GM18499 (cell line): Measurements from ENCODE around the gene PPIL4.

ENCODE experiments used
- ATAC-seq: cut with Tn5 transposase; IDR thresholded peaks from one replicate; pipeline ENCODE4 v1.9.1; 2021; ENCODE audit warnings: moderate number of reproducible peaks; ENCODE audit not compliant: insufficient read depth, unreplicated experiment

PPIL4 gene

DNA sequence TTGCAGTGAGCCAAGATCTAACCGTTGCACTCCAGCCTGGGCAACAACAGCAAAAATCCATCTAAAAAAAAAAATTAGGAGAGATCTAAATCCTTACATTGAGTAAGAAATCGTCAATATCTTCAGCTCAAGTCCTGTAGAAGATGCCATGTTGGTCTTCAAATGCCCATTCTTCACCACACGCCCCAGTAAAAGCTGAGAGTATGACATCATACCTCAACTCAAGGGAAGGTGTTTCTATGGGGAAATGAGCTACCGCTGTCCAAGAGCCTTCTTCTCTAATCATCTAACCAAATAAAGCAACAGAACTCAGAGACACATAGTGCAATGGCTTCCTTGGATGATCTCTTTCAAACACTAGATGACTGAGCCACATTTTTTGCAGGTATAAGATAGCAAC is 58.5 kb downstream of the PPIL4 start:
- ATAC-seq, result no peak

DNA sequence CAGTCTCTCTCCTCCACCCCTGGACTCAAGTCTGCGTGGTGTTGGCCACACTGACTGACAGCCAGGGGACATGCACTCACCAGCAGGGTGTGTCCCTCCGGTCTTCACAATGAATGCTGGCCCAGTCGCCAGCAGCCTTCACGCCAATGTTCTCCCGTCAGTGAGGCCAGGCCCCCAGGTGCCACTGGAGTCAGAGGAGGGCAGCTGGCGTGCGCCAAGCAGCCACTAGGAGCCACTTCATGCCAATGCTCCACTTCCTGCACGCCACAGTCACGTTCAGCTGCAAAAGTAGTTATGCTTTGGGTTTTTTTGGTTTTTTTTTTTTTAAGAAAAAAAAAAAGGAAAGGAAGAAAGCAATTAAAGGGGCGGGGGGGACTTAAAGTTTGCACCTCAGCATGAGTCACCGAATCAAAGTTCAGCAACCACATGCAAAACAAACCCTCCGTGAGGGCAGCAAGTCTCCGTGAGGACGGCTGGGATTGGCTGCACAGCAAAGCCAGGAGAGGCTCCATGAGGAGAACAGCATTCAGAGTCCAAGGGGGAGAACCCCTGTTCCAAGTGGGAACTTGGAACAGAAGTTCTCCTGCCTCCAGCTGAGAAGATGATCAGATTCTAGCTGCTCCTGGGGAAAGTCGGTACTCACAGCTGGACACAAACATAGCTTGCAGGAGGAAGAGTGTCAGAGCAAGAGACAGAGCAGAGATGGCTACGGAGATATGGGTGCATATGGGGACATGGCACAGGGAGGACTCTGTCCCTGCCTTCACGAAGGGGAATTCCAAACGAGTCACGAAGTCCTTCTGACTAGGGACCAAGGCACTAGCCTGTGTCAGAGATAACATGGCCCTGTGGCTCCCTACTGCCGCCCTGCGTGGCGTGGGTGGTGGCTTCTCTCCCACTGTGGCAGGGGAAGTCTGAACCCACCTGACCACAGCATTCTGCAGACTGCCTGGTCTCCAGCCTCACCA is 60.8 kb downstream of the PPIL4 start, which contains the start of gene ZC3H12D:
TSS of gene ZC3H12D (minus strand) at position 282 of the 968 bp plus-strand sequence. CDS start 10,471 bp downstream, outside the sequence.
- no peak for ATAC-seq

DNA sequence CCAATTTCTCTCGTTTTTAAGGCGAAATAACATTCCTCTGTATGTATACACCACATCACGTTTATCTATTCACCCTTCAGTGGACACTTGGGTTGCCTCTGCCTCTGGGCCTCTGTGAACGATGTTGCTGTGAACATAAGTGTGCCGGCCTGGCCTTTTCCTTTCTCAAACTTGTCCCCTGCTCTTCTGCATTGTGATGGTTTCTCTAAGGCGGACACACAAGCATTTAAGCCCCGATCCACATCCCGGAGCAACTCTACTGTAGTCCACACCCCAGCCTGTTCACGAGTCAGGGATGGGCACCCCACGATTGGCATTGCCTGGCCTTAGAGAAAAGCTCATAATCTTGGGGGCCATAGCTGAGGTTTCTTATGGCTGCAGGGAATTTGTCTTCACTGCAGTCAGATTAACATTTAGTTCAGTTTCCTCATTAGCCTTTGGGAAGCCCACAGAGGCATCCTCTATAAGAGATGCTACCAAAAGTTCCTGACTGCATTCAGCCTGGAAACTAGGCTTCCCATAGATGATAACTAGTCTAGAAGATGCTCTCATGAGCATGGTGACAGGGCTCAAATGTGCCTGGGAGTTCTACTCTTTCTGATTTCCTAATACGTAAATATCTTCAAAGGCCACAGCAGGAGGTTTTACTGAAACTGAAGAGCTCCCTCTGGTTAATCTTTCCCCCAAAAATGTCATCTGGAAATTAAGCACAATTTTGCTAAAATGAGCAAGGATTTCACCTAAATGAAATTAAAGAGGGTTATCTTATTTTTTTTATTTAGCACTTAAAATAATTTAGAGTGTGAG is 61.8 kb downstream of the PPIL4 start:
- ATAC-seq, result no peak

DNA sequence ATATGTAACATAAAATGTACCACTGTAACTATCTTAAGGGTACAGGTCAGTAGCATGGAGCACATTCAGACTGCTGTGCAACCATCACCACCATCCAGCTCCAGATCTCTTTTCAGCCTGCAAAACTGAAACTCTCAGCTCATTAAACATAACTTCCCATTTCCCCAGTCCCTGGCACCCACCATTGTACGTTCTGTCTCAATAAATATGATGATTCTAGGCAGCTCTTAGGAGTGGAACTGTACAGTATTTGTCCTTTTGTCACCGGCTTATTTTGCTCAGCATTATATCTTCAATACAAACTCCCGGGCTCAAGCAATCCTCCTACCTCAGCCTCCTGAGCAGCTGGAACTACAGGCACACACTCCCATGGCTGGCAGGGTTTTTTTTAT is 62.5 kb downstream of the PPIL4 start:
- no peak for ATAC-seq

DNA sequence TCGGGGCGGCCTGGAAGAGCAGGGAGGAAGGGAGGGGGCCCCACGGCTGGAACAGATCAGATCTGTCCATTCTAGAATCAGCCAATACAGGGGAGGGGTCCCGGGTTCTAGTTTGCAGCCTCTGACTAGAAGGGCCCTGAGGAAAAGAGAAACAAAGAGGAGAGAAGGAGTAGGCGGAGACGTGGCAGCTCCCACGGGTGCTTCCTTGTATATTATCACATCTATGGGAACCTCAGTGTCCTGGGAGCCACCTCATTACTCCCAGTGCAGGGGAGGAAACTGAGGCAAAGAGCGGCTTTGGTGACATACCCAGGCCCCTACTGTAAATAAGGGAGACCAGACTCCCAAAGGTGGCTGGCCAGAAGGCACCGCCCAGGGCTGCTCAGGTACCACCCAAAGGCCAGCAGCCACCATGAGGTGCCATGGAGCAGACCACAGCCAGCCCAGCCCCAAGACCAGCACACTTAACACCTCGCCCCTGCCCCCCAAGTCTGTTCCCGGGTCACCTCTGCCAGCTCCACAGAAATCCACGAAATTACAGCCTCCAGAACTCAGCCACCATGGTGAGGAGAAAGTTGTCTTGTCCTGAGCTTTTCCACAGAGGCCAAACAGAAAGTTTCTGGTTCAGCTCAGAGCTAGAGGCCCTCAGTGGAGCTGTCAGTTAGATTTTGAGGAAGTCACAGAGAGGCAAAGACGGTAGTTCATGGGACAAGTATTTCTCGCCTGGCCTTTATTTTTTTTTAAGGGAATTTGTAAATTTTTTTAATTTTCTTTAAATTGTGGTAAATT is 63.1 kb downstream of the PPIL4 start:
- no peak for ATAC-seq

DNA sequence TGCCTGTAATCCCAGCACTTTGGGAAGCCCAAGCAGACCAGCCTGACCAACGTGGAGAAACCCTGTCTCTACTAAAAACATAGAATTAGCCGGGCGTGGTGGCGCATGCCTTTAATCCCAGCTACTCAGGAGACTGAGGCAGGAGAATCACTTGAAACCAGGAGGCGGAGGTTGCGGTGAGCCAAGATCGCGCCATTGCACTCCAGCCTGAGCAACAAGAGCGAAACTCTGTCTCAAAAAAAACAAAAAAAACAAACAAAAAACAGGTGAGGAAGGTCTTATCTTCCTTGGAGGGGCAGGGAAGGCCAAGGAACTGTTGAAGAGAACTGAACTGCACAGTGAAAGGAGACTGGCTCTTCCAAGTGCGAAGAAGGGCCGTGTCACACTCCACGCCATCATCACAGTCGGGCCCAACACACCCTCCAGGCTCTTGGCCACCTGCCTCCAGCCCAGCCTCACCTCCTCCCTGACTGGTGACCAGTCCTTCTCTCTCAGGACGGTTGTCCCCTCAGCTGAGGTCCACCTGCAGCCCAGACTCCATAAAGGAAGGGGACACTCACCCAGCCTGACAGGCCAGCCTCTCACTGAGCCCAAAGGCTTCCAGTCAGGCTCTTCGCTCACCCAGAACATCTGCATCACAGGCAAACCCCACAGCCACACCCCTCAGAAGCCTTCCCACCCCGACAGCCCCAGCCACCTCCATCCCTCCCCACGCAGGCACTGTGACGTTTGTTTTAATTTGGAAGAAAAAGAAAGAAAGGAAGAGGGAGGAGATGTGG is 65.2 kb downstream of the PPIL4 start:
- no peak for ATAC-seq

DNA sequence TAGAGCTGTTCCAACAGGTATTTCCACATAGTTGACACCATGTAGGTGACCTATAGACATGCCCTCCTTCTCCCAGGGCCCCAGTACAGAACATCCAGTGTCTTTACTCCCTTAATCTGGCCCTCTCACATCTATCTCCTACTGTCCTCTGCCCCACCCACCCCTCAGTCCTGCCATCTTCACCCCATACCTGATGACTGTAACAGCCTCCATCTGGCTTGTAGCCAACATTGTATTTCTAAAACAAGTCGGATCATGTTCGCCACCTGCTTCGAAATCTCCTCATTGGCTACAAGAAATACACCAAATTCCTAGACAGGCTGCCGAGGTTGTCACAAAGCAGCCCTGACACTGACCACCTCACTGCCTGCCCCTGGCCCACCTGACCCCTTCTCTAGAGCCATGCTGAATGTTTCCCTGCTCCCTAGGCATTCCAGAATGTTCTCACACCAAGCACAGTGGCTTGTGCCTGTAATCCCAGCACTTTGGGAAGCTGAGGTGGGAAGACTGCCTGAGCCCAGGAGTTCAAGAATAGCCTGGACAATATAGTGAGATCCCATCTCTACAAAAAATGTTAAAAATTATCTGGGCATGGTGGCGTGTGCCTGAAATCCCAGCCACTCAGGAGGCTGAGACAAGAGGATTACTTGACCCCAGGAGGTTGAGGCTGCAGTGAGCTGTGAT is 67.1 kb downstream of the PPIL4 start:
- ATAC-seq, result no peak

DNA sequence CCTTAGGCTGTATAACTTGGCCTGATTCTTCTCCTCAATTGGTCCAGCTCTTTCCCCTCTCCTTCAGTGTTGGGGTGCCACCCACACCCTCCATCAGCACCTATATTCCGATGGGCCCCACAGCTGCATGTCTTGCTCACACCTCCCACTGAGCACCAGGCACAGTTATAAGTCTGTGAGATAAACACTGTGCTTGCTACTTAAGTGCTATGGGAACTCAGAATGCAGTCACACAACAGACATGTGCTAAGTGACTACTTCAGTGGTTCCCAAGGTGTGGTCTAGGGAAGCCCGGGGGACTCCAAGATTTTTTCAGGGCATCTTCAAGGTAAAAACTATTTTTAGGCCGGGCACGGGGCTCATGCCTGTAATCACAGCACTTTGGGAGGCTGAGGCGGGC is 68.3 kb downstream of the PPIL4 start:
- ATAC-seq, result no peak

DNA sequence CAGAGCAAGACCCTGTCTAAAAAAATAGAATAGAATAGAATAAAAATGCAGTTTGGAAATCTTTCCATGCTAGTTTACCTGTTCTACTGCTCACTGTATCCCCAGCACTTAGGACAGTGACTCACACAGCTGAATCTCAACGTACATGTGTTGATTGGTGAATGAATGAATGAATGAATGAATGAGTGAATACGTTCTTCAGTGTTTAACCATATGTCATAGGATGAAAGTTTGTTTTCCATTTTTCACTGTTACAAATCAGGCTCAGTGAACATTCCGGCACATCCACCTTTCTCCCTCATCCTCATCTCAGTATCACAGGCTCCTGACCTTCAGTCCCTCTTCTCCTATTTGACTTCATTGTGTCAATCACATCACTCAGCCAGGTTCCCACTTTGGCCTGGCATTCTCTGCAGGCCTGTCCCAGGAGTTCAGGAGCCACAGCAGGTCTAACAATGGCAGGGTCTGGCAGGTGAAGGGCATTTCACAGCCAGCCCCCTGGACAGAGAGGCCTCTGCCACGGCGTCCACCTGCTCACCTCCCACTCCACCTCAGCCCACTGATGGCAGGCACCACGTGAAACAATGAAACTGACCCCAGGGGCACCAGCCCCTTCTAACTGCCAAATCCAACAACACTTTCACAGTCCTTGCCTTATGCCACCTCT is 68.9 kb downstream of the PPIL4 start:
- ATAC-seq, result no peak

DNA sequence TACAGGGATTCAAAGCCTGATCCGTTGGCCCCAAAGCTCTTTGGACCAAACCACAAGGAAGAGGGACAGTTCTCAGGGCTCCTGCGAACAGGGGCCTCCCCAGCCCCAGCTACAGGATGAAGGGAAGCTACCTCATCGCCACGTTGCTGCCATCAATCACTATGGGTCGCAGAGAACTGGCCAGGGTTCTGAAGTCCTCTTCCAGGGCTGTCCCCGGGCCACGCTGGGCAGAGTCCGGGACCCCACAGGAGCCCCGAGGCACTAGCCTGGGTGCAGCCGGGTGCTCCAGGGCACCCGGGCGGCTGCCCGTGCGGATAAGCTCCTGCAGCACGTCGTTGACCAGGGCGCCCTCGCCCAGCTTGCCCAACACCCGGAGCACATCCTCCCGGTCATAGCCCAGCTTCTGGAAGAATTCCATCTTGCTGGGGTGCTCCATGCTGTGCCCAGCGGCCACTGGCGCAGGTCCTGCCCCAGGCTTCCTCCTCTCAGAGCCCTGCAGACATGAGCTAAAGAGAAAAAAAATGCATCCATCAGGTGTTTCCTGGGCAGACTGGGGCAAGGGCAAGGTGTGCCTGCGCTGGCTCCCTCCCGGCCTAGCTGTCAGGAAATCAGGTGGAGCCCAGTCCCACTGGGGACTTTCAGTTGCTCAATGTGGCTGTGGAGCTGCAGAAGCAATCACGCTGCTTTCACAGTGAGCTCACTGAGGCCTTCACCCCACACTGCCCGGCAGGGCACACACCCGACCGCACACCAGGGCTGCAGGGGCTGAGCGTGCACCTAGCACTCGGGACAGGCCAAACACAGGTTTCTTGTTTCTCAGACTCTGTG is 71.5 kb downstream of the PPIL4 start:
- ATAC-seq, result no peak

DNA sequence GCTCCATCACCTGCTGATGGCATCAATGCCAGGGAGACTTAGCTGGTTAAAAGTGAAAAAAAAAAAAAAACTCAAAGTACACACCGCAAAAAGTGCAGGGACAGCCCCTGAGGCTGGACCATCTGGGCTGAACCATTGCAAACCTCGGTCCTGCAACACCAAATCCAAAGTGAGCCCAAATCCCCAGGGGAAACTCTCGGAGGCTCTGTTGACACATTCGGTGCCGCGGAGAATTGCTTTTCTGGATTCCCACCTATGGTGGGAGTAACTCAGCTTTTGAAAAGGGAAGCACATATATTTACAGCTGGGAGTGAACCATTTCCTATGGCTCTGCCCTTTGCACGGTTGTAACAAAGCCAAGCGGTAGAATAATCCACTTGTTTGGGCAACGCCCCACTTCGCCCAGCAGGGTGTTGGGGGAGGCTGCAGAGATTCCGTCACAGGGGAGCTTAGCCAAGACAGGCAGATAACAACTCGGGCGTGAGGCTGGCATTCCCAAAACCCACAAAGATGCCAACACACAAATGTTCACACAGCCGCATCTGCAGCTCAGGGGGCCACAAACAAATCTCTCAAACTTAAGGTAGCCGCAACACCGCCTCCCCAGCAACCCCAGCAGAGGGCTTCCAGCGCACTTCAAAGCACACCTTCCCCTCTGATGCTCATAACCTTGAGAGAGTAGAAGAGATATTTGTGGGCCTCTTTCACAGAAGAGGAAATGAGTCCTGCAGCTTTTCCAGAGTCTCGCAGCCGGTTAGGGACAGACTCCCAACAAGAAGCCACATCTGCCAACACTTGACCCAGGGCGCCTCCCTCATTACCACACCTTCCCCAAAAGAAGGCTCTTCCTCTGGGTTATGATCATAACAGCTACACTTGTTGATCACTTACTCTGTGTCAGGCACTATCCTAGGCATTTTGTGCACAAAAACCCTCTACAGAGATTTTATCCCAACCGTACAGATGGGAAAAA is 72.5 kb downstream of the PPIL4 start:
- no peak for ATAC-seq

DNA sequence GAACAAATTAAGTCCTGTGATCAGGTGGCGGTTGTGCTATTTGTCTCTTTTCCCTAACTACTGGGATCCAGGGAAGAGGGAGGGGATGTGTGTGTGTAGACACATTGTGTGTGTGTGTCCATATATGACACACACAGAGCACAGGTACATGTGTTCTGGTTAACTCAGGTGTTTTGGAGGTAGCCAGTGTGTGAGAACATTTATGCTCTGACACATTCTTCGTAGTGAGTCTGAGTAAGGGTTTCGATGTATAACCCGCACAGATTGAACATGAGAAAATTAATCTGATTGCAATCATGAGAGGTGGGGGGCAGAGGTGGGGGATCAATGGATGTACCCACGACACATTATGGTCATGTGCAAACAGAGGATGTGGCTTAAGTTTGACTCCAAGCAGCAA is 73.6 kb downstream of the PPIL4 start:
- ATAC-seq, result no peak

DNA sequence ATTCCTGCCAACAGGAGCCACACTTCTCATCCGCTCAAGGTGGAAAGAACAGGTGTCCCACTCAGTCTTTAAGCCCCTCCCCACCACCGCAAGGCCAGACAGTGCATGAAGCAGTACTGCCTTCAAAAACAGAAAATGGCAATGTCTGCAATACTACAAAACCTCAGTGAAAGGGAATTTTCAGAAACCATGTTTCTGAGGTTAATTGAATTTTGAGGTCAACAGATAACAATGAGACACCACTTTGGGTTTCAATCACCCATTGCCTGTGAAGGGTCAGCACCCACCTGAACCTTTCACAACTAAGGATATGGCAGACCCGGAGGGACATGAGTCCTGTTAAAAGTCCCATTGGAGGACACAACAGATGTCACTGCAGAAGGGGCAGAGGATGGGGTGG is 74.0 kb downstream of the PPIL4 start:
- no peak for ATAC-seq

DNA sequence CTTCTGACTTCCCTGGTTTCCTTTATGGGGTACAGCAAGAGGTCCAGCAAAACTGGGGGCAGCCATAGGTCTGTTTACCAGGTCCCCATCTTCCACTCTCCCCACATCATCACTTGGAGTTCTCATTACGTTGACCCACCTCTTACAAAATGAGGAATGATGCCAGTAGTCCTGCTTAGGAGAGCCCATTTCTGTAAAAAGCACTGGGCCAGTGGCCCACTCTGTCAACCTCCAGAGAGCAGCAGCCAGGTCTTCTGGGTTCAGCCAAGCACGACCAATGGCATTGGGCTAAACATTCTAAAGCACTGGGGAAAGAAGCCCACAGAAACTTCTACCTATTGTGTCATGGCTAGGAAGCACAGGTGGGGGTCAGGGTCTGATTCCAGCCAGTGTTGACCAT is 74.9 kb downstream of the PPIL4 start:
- no peak for ATAC-seq

DNA sequence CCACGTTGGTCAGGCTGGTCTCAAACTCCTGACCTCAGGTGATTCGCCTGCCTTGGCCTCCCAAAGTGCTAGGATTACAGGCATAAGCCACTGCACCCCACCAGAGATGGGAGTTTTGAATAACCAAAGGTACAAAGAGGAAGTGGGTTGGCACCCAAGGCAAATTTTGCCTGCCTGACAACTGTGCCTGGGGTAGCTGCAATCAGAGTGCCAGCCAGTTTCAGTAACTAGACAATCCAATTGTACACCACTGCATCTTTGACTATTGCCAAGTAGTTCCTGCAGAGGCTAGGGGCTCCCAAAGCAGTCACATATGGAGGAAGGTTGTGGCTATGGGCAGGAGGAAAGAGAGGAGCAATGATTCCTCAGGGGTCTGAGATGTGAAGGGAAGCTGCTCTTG is 77.7 kb downstream of the PPIL4 start:
- no peak for ATAC-seq

DNA sequence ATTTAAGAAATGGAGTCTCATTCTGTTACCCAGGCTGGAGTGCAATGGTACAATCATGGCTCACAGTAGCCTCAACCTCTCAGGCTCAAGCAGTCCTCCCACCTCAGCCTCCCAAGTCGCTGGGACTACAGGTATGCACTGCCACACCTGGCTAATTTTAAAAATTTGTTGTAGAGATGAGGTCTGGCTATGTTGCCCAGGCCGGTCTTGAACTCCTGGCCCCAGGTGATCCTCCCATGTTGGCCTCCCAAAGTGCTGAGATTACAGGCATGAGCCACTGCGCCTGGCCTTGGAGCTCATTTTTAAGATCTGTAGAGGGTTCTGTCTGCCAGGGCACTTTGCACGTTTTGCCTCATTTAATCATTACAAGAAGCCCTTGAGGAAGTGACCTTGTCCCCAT is 78.6 kb downstream of the PPIL4 start:
- ATAC-seq, result no peak

DNA sequence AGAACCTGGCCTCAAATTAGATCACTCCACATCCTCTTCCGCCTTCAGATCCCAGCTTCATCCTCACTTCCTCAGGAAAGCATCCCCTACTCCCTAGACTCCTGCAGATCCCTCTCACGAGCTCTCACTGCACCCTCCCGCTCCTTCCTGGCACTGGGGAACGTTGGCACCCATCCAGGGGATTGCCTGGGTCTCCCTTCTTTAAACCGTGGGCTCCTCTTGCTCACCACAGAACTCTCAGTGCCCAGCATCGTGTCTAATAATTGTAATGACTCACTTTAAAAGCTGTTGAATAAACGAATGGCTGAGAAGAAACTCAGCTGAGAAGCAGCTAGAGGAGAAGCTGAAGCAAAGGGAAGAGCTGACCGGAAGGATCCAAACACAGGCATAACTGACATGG is 81.4 kb downstream of the PPIL4 start:
- no peak for ATAC-seq
